ENCODE measurements around the gene MINPP1.

DNA sequence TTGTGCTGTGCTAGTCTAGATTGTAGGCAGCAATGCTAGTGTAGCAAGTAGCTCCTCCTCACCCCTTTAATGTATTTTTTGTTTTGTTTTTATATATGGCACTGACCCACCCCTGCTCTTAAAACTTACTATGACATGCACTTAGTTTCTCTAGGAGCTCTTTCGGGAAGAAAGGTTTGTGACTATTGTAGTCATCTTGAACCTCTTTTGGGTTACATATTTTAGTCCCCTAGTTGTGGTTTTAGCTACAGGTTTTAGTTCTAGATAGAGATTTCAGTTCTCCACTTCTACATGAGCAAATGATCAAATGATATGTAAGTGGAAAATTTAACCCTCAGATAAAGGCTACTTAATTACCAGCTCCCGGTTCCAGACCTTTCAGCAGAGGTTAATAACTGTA lies 14.9 kb downstream of the MINPP1 start:
- TF ChIP-seq ZNF274 (IDR thresholded peaks at IDR 0.05; ENCODE audit: low read depth, low read length), result no peak
- TF ChIP-seq YY1 (IDR thresholded peaks at IDR 0.05; ENCODE audit: insufficient read depth, insufficient read length), result no peak
